Endothelial cell of umbilical vein (primary cell): ENCODE results near the gene ACP1.

Experiments used
- CTCF ChIP-seq, 2 donors: IDR thresholded peaks; 1 replicate in 1 of 2; 2 replicates in 1 of 2; pipeline ENCODE4 v1.5.1; 2011; ENCODE audit warnings: low read length in 2 of 2, mild to moderate bottlenecking in 2 of 2, moderate library complexity in 2 of 2, control low read depth in 1 of 2, inconsistent platforms in 1 of 2, low read depth in 1 of 2; ENCODE audit not compliant: insufficient read depth in 1 of 2; ENCODE audit errors: extremely low read depth in 1 of 2
- EZH2 ChIP-seq: IDR thresholded peaks from 2 replicates; pipeline ENCODE4 v1.6.1; 2012; ENCODE audit warnings: borderline replicate concordance, low read depth, mild to moderate bottlenecking, moderate library complexity, low read length, inconsistent platforms; ENCODE audit not compliant: severe bottlenecking
- GATA2 ChIP-seq: IDR thresholded peaks from 2 replicates; pipeline ENCODE4 v1.7.0; 2011; ENCODE audit warnings: low read depth, mild to moderate bottlenecking, moderate library complexity, mixed read lengths, low read length; ENCODE audit not compliant: insufficient read length, insufficient read depth
- MAX ChIP-seq: IDR thresholded peaks from 2 replicates; pipeline ENCODE4 v1.6.1; 2011; ENCODE audit not compliant: insufficient read depth, insufficient read length
- POLR2A ChIP-seq: IDR thresholded peaks from 2 replicates; pipeline ENCODE4 v1.6.1; 2012; ENCODE audit warnings: low read depth, mild to moderate bottlenecking, control low read depth, low read length
- POLR2AphosphoS5 ChIP-seq: IDR thresholded peaks from 2 replicates; pipeline ENCODE4 v1.6.1; 2012; ENCODE audit warnings: low read depth, mild to moderate bottlenecking, control low read depth, low read length, moderate library complexity; ENCODE audit not compliant: insufficient read depth

DNA sequence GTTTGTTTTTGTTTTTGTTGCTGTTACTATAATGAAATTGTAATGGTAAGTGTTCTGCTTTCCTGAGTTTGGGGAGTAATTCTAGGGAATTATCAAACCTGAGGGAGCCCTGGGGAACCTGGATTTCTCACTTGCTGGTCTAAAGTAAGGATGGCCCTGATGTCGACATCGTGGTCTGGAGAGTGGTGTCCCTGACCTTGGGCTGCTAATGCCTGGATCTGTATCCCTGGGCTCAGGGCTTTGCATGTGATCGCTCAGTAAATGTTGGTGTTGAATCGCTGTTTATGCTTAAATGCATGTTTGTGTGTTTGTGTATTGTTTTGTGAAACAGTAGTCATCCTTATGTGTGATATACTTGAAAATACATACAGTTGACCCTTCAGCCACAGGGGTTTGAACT, 6.1 kb downstream of the ACP1 start:
- TF ChIP-seq EZH2: no peak
- no peak for TF ChIP-seq CTCF (IDR thresholded peaks at IDR 0.05; ENCODE audit: extremely low read depth in 1 of 2, insufficient read depth in 1 of 2, low read depth in 1 of 2, low read length in 2 of 2)
- TF ChIP-seq MAX: no peak
- no peak for TF ChIP-seq GATA2
- no peak for TF ChIP-seq POLR2A
- no peak for TF ChIP-seq POLR2AphosphoS5
